RWPE1 (cell line): Measurements from ENCODE around the gene SERPINB6.

Source experiments
- CTCF ChIA-PET: fragments of 350-600 bp; sonication (Branson Sonifier 250); formaldehyde crosslinking; extraction: SDS; loops from one replicate; lab custom pipeline; 2021; lab: Yijun Ruan, JAX
- POLR2A ChIA-PET: fragments of 400-600 bp; formaldehyde crosslinking; extraction: SDS; loops from one replicate; lab custom pipeline; 2020; ENCODE audit warnings: antibody characterized with exemption; ENCODE audit not compliant: low non-redundant PET; lab: Yijun Ruan, JAX
- DNase-seq: peaks from one replicate; pipeline ENCODE4 v3.0.0; 2012; ENCODE audit warnings: low spot score
- H3K27ac ChIP-seq: fragments of 450-650 bp; 2 replicates; pipeline ENCODE4 v1.5.1; 2017
- TF ChIP-seq, protein P1 (sequence below): fragments of 450-650 bp; conservative IDR thresholded peaks from 2 replicates; pipeline ENCODE4 v1.5.1; 2017; ENCODE audit warnings: low read depth, mild to moderate bottlenecking

Gene SERPINB6

DNA sequence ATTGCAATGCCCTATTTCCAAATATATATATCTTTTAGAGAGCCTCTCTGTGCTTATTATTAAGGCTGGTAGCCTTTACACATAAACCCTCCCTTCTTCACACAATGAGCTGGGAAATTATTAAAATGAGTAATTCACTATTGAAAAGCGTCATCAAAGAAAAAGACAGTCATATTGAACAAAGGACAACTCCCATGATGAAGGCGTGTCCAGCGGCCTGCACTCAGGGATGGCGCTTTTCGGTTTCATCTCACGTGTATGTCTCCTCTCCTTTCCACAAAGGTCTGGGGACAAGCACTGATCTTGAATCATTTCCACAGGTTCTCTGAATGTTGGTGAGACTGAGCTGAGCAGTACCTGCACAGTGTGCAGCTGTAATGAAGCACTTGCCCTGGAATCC lies 71.8 kb downstream of the SERPINB6 start:
- TF ChIP-seq, protein P1, sequence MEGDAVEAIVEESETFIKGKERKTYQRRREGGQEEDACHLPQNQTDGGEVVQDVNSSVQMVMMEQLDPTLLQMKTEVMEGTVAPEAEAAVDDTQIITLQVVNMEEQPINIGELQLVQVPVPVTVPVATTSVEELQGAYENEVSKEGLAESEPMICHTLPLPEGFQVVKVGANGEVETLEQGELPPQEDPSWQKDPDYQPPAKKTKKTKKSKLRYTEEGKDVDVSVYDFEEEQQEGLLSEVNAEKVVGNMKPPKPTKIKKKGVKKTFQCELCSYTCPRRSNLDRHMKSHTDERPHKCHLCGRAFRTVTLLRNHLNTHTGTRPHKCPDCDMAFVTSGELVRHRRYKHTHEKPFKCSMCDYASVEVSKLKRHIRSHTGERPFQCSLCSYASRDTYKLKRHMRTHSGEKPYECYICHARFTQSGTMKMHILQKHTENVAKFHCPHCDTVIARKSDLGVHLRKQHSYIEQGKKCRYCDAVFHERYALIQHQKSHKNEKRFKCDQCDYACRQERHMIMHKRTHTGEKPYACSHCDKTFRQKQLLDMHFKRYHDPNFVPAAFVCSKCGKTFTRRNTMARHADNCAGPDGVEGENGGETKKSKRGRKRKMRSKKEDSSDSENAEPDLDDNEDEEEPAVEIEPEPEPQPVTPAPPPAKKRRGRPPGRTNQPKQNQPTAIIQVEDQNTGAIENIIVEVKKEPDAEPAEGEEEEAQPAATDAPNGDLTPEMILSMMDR, result no peak
- no peak overlapping the region for H3K27ac ChIP-seq
- DNase-seq, result no peak
- CTCF ChIA-PET, result interaction anchor here (1.2 kb wide), 1 partner anchor 33 kb away, joined by 4 read pairs; no protein-coding TSS in a partner anchor
- POLR2A ChIA-PET, result no interaction called here
